Fibroblast of mammary gland (primary cell): ENCODE data around the gene BPTF.

Source experiments
- DNase-seq: peaks from one replicate; pipeline ENCODE4 v3.0.0-alpha.2; 2010; ENCODE audit warnings: low read depth
- H3K4me3 ChIP-seq: 2 replicates; pipeline ENCODE4 v1.5.1; 2011; ENCODE audit warnings: low read depth, mild to moderate bottlenecking, low read length, moderate library complexity; ENCODE audit not compliant: control insufficient read depth
- CTCF ChIP-seq: conservative IDR thresholded peaks from 2 replicates; pipeline ENCODE4 v1.5.1; 2011; ENCODE audit warnings: low read depth, low read length, inconsistent platforms; ENCODE audit not compliant: control insufficient read depth, insufficient read depth

The BPTF gene

DNA sequence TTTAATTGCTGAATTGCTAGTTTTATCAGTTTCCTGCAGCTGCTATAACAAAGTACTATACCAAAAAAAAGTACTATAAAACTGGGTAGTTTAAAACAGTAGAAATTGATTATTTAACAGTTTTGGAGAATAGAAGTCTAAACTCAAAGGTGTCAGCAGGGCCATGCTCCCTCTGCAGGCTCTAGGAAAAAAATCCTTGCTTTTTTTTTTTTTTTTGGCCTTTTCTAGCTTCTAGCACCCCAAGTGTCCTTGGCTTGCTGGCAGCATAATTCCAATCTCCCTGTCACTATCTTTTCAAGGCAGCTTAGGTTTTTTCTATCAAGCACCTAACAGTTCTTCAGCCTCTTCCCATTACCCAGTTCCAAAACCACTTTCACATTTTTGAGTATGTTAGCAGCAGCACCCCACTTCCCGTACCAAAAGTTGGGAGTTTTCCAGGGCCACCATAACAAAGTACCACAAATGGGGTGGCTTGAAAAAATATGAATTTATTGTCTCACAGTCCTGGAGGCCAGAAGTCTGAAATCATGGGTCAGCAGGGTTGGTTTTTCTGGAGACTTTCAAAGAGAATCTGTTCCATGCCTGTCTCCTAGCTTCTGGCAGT lies 37.4 kb downstream of the BPTF start:
- no peak overlapping the region for H3K4me3 ChIP-seq
- TF ChIP-seq CTCF: peak; percentile 16
- DNase-seq: no peak

GRCh38 chr17:67863624-67864247 lies 38.4 kb downstream of the BPTF start:
- TF ChIP-seq CTCF: no peak
- DNase-seq: no peak
- no peak overlapping the region for H3K4me3 ChIP-seq

DNA sequence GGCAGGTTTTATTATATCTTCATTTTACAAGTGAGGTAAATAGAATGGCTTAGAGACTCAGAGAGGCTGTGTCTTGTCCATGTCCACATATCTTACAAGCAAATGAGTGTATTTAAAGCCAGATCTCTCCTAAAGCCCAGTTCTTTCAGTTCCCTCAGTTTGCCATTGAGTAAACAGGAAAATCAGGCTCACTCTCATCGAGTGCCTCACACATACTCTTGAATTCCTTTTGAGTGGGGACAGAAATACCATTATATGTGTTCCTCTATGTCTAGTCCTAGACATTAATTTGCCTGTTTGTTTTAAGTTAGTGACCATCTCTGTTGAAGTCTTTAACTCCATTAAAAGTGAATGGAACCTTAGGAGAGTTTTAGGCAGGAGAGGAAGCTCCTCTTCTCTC lies 40.1 kb downstream of the BPTF start:
- DNase-seq: no peak
- H3K4me3 ChIP-seq: no peak overlapping the region
- no peak for TF ChIP-seq CTCF

- H3K4me3 ChIP-seq: no peak overlapping the region
- TF ChIP-seq CTCF: no peak
- DNase-seq: no peak
Observed at GRCh38 chr17:67867591-67867990, 42.3 kb downstream of the BPTF start.

DNA sequence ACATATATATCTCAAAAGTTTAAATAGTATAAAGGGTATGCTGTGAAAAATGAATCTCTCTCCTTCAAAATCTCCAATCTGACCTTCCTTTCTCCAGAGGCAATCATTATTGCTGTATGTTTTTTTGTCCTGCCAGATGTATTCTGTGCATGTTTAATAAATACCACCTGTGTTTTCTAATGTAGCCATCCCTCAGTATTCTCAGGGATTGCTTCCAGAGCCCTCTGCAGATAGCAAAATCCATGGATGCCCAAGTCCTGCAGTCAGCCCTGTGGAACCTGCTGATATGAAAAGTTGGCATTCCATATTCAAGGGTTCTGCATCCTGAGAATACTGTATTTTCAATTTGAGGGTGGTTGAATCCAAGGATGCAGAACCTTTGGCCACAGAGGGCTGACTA lies 42.9 kb downstream of the BPTF start:
- no peak overlapping the region for H3K4me3 ChIP-seq
- no peak for DNase-seq
- TF ChIP-seq CTCF: no peak

GRCh38 chr17:67879662-67880061 lies 54.4 kb downstream of the BPTF start:
- DNase-seq: peak; percentile 2
- H3K4me3 ChIP-seq: no peak overlapping the region
- no peak for TF ChIP-seq CTCF

GRCh38 chr17:67881083-67881482 lies 55.8 kb downstream of the BPTF start:
- TF ChIP-seq CTCF: no peak

More at GRCh38 chr17:67881083-67881482, 55.8 kb downstream of the BPTF start:
- no peak for DNase-seq
- H3K4me3 ChIP-seq: no peak overlapping the region
